NT2/D1 (cell line): Measurements from ENCODE around the gene NTSR2.

Experiments used
- SUZ12 ChIP-seq: IDR thresholded peaks from 2 replicates; pipeline ENCODE4 v1.6.1; 2011; ENCODE audit not compliant: insufficient read length, insufficient read depth; ENCODE audit errors: extremely low read depth
- YY1 ChIP-seq: IDR thresholded peaks from 2 replicates; pipeline ENCODE4 v1.6.1; 2011; ENCODE audit not compliant: insufficient read length, insufficient read depth

GRCh38 chr2:11657646-11658045 is 12.3 kb downstream of the NTSR2 start:
- TF ChIP-seq YY1 (no peak), SUZ12 (no peak)
